NCI-H526 (cell line): Measurements from ENCODE around the gene SULT6B1.
A peak's percentile ranks its signal among the peaks of the same experiment; 100 is the strongest.
"Not testable (repeated sequence)": the region's sequence is repeated elsewhere in the genome, so short reads cannot be mapped to it uniquely, and the experiment has no call there.

Source experiments
- DNase-seq, 2 experiments: peaks; one replicate each; lab custom pipeline; 2025; lab: John Stamatoyannopoulos, UW

SULT6B1 gene, protein sequence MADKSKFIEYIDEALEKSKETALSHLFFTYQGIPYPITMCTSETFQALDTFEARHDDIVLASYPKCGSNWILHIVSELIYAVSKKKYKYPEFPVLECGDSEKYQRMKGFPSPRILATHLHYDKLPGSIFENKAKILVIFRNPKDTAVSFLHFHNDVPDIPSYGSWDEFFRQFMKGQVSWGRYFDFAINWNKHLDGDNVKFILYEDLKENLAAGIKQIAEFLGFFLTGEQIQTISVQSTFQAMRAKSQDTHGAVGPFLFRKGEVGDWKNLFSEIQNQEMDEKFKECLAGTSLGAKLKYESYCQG

DNA sequence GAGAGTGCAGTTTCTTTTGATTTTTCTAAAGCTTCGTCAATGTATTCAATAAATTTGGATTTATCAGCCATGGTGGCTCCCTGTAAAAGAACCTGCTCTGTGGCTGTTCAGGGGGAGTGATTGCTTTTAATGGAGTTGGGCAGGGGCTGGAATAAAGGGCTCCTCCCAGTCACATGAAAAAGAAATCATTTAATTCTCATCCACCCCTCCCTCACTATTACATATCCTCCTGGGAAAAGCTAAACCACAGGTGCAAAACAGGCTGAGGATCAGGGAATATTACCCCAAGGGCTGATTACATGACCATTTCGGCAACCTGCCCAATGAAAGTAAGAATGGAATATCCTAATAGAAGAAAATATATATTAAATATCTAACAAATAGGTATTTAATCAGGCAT is at the start of gene SULT6B1:
TSS of gene SULT6B1 (minus strand) at position 101 of the 400 bp plus-strand sequence. CDS start at position 71, 30 bp downstream.
- DNase-seq = no peak

DNA sequence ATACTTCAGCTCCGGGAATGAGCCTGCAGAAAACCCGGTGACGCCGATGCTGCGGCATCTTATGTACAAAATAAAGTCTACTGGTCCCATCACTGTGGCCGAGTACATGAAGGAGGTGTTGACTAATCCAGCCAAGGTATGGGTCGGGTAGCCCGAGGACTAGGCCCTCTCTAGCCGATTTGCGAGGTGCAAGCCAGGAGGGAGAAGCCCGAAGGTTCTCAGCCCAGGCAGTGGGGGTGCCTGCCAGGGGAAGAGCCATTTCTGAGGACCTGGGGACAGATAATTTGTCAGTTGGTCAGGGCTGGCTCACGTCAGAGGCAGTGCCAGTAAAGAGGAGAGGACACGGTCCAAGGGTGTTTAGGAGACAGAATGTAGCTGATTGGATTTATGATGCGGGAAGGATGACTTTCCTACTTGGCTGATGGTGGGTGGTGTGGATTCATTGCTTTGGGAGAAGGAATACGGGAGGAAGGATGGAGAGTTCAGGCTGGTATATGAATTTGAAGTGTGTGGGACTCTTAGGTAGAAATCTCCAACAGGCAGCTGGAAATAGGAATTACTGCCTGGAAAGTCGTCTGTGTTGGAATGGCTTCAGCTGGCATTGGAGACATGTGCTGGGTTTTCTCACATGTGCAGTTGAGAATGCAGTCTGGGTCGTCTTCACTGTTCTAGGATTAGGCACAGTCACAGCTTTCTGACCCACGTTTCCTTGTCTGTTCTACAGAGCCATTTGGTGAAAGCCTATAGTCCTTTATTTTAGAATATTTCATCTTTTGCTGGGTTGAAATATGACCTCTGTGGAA is 43.9 kb upstream of the SULT6B1 start:
- DNase-seq = peak in 1 of 2 experiments; percentile 44

DNA sequence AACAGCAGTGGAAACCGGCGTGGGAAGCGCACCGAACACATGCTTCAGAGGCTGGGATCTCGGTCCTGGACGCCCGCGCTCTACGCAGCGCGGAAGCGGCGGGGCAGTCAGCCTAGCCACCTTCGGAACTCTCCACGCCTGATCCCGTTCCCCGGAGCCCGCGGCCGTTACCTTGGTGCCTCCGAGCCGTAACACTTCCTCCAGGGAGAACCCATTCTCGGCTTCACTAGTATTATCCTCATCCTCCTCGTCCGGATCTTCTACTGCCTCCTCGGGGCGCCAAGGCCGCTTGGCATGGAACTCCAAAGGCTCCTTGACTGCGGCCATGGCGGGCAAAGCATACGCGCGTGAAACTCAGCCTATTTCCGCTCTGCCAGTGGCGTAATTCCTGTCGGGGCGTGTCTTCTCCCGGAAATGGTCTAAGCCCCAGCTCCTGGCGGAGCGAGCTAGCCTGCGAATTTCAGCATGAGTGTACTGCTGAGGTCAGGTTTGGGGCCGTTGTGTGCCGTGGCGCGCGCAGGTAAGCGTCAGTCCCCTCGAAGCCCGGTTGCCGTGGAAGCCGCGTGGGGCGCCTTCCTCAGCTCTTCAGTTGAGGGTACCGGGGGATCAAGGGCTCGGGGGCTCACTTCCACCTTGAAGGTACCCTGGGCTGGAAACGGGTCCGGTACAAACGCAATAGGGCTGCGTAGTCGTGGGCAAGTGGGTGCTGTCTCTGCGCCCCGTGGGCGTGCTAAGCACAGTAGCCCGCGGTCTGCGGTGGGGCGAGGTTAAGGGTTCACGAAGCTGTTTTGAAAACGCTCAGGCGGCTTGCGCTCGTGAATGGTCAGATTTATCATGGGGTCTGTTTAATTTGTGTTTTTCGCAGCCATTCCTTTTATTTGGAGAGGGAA is 43.0 kb upstream of the SULT6B1 start, which contains the start of the genes CEBPZ and NDUFAF7:
TSS of gene CEBPZ (minus strand) at position 356 of the 890 bp plus-strand sequence. CDS start at position 327, 29 bp downstream.
TSS of gene NDUFAF7 (plus strand) at position 418 of the 890 bp plus-strand sequence. CDS start at position 466, 48 bp downstream.
- DNase-seq = peak; percentile 89 to 93

DNA sequence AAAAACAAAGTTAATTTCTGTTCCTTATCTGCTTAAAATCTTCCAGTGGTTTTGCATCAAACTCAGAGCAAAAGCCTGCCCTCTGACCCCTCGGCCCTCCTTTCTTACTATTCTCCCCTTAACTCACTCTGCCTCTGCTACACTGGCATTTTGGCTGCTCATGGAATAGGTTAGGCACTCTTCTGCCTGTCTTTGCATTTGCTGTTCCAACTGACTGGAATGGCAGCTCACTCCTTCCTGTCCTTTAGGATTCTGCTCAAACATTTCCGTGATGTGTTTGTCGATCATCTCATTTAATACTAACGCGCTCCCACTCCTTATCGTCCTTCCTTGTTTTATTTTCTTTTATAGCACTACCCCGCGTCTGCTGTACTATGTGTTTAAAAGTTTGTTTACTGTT is 42.1 kb upstream of the SULT6B1 start:
- peak in 1 of 2 experiments; percentile 9 for DNase-seq

DNA sequence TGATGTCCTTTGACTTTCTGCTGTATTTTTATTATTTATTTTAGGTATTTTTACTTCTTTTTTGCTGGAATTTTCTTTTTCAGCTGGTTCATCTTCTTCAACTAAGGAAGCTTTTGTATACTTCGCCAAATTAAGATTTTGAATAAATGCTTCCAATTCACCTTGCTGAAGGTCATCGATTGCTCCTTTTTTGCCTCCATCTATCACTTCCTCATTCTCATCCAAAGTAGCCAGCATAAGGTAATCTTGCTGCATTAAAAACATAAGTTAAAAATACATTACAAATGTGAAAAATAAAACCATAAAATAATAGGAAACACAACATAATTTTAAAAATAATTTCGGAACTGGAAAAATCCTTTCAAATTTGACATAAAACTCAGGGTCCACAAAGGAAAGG is 40.3 kb upstream of the SULT6B1 start:
- DNase-seq = no peak

DNA sequence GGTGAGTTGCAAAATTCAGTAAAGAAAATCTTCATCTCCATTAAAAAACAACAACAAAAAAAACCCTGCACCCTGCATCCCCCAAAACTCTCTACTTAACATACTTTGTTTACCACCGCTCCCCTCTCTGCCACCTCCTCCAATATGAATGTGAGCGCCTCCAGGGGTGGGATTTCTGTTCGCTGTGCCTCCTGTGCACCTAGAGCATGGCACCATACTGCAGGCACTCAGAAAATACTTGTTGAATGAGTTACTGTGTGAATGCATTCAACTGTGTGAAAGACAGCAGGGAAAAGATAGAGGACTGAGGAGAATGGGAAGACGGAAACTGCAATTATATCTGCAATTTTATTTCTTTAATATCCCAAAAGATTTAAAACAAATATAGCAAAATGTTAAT is 38.4 kb upstream of the SULT6B1 start:
- DNase-seq = no peak

DNA sequence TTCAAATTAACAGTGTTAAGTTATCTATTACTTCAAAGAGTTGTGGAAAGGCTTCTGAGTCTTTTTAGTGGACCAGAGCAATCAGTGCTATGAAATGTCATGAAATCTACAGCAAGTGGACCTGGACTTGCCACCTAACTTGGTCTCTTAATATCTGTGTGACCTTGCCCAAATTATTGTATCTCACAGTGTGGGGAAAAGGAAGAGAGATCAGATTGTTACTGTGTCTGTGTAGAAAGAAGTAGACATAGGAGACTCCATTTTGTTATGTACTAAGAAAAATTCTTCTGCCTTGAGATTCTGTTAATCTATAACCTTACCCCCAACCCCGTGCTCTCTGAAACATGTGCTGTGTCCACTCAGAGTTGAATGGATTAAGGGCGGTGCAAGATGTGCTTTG is 36.7 kb upstream of the SULT6B1 start:
- DNase-seq = not testable (repeated sequence)

DNA sequence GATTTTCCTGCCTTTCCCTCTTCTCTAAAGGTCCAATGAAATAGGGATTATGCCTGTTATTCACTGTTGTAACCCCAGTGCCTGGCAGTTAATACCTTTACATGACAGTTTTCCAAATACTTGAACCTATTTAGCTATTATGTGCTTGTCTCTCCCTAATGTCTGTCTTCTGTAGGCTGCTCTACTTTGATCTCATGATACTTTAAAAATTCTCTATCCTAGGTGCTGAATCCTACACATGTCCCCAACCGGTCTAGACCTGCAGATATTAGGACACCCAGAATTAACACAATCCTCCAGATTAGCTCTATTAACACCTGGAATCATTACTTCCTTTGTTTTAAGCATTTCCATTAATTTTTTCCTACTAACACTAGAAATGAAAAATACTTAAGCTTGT is 35.6 kb upstream of the SULT6B1 start:
- no peak for DNase-seq

DNA sequence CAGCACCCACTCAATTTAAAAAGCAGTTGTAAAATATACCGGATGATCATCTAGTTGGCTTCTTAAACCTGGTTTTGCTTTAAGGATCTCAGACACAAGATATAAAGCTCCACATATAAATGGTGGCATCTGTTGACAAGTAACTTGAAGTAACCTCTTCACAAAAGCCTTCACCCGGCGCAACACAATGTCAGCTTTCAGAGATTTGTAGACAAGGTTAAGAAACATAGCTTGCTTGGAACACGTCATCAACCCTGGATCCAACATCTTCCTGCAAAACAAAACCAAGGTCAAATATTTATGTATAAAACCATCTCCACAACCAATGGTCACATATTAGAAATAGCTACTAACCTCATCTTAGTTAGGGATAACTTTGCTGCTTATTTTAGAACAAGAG is 34.7 kb upstream of the SULT6B1 start:
- DNase-seq = no peak

DNA sequence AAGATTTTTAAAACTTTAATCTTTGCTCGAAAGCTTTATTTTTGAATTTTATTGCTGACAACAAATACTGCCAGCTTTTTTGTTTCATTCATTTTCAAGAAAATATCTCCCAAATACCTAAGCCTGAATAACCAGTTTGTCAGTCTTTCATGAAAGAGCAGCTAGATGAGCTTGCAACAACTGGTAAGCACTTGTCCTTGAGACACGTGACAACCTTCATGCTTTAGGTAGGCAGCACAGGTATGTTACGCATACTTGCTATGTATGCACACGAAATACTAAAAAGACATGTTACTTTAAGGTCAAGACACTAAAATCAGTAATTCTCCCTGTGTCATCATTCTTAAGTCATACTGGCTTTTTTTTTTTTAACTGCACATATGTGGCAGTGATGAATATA is 30.6 kb upstream of the SULT6B1 start:
- no peak for DNase-seq

DNA sequence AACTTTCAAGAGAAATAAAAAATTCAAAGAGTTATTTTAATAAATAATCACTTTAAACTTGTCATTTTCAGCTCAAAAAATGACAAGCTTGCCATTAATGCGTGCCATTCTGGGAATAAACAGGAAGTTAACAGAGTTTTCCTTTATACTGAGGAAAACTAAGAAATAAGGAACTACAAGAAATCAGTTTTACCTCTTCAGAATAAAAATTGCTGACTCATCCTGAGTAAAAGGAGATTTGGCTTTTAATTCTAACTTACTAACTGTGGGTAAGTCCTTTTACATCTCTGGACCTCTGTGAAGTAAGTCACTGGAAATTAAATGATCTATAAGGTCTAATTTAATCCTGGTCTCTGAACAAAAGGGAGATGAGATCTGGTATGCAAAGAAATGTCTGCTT is 26.8 kb upstream of the SULT6B1 start:
- DNase-seq = no peak

DNA sequence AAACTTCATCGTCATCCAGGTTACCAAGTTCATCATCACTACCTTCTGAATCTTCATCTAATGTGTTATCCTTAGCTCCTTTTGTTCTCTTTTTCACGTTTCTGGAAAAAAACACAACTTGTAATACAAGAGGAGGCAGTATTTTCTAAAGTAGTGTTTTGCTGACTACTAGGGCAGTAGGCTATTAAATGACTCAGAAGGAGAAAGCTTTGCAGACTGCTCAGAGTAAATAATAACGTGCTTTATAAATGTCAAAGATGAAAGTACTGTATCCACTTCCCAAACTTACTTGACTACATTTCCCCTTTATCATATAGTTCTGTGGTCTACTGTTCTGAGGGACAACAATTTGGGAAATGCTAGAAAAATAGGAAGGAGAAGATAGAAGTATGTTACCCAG is 23.5 kb upstream of the SULT6B1 start:
- DNase-seq = no peak

DNA sequence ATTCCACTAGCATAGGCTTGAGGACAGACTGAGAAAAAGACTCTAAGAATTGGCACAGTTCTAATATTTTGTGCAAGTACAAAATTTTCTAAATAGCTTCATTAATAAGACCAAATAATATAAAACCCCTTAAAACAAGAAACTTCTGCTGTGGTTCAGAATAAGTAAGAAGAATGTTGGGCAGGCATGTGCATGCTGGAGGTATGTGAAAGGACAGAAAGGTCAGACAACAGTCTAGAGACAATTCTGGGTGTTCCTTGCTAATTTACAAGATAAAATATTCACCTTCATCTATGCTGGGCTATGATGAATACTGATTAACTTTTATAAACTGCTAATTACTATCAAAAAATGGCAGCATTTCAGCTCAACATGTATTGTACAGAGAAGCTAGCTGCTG is 22.7 kb upstream of the SULT6B1 start:
- DNase-seq = no peak

DNA sequence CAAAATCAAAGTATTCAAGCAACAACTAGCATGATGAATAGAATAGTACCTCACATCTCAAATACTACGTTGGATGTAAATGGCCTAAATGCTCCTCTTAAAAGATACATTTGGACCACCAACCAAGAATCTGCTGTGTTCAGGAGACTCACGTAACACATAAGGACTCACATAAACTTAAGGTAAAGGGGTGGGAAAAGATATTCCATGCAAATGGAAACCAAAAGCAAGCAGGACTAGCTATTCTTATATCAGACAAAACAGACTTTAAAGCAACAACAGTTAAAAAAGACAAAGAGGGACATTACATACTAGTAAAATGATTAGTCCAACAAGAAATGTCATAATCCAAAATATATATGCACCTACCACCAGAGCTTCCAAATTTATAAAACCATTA is 18.3 kb upstream of the SULT6B1 start:
- DNase-seq = not testable (repeated sequence)

DNA sequence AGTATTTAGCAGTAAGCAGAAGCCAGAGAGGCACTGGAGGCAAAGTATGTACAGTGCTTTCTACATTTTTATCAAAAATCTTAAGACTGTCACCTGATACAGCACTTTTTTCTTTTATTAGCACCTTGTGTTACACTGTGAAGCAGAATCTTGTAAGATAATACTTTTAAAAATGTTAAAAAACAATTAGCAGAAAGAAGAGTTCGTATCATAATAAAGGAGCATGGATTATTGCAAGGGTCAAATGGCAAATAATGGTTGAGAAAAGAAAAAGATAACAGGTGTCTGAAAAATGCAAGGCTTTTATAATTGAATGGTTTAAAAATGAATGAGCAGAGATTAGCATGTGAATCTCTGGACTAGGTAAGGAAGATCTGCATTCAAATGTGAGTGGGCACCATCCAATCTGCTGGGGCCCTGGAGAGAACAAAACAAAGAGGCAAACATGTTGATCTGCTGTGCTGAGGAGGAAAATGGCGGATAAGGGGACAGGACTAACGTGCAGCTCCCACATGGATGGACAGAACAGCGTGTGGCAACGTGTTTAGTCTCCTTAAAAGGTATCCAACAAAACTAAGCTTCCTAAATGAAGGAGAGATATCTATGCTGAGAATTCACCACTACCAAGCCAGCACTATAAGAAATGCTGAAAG is 17.3 kb upstream of the SULT6B1 start:
- no peak for DNase-seq

DNA sequence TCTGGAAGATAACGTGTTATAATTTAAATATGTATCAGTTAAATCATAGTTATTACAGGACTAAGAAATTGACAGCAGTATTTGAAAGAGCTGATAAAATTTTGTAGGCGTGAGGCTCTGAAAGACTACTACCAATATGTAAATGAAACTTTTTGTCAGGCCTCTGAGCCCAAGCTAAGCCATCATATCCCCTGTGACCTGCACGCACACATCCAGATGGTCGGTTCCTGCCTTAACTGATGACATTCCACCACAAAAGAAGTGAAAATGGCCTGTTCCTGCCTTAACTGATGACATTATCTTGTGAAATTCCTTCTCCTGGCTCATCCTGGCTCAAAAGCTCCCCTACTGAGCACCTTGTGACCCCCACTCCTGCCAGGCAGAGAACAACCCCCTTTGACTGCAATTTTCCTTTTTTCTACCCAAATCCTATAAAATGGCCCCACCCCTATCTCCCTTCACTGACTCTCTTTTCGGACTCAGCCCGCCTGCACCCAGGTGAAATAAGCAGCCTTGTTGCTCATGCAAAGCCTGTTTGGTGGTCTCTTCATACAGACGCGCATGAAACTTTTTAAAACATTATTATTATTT is 16.7 kb upstream of the SULT6B1 start:
- DNase-seq = not testable (repeated sequence)

DNA sequence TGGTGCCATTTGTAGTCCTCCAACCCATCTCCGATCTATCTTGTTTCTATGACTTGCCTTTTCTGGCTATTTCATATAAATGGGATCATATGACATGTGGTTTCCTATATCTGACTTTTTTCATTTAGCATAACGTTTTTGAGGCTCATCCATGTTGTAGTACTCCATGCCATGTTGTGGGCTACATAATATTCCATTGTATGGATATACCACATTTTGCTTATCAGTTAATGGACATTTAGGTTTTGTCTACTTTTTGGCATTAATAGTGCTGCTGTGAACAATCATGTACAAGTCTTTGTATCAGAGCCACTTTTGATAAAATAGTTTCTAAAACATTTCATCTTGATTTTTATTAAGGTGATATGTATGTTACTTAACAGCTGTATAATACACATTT is 15.2 kb upstream of the SULT6B1 start:
- no peak for DNase-seq

DNA sequence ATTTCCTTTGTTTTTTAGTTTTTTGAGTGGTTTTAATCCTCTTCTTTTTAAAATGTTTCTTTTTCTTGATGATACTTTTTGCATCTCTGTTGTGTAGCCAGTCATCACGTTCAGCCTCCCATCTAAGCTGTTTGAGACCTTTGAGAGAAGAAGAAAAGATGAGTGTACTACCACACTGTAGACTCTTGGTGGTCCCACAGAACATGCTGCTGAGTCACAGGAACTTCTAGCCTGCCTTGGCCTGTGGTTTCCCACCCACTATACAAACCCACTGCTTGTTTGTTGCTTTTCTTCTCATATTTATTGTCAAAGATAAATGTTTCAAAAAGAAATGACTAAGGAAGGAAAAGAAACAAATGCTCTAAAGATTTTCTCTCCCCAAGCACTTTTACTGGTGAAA is 13.3 kb upstream of the SULT6B1 start:
- no peak for DNase-seq

DNA sequence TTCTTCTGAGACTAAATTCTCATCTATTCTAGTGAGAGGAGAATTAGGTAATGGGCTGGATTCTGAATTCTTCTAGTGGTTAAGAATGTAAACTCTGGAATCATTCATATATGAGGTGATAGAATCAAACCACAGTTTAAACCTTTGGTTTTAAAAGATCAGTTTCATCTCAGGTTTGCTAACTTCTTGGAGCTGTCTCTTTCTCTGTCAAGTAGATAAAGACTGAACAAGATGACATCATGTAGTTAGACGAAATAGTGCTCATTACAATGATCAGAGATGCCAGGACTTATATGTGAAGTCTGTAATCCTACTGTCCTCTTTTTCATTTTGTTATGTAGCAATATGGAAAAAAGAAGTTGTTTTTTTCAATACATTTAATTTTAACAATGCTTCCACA is 12.7 kb upstream of the SULT6B1 start:
- DNase-seq = no peak

DNA sequence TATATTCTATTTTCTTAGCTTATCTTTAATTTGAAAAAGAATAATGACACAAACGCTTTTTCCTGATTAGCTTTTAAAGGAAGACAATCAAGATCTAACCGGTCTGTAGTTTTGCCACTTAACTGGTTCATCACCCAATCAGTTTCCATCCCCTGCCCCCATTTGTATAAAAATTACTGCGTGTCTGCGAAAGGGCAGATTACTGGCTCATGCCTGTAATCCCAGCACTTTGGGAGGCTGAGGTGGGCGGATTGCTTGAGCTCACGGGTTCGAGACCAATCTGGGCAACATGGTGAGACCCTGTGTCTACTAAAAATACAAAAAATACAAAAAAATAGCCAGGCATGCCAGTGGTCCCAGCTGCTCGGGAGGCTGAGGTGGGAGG is 10.2 kb upstream of the SULT6B1 start:
- DNase-seq = no peak
